ENCODE measurements around the gene WDR49.
"Not testable (repeated sequence)": the region's sequence is repeated elsewhere in the genome, so short reads cannot be mapped to it uniquely, and the experiment has no call there.

The WDR49 gene

GRCh38 chr3:167644611-167645010 is 9.1 kb downstream of the WDR49 start:
- Histone ChIP-seq H3K4me3 (ENCODE audit: low read depth in 1 of 2, low read length in 2 of 2) (no peak overlapping the region), H3K27me3 (ENCODE audit: control insufficient read depth in 1 of 2, insufficient read depth in 2 of 2, low read length in 2 of 2) (no peaks in the 10 kb centered on the region), H3K36me3 (ENCODE audit: control insufficient read depth in 1 of 2, insufficient read depth in 2 of 2, low read length in 2 of 2) (no peaks in the 10 kb centered on the region), H3K4me1 (ENCODE audit: control insufficient read depth in 1 of 2, insufficient read depth in 2 of 2, low read length in 2 of 2) (peaks cover 7 to 8% of the 10 kb centered on the region in 2 donors), H3K27ac (ENCODE audit: low read depth, low read length) (no peak overlapping the region), H3K9me3 (ENCODE audit: control insufficient read depth in 1 of 2, low read length in 2 of 2) (peaks cover 0 to 5% of the 10 kb centered on the region in 2 donors), H3K9ac (ENCODE audit: low read depth in 1 of 2, low read length in 2 of 2) (no peak overlapping the region)

- Histone ChIP-seq H3K27me3 (ENCODE audit: control insufficient read depth in 1 of 2, insufficient read depth in 2 of 2, low read length in 2 of 2) (no peaks in the 10 kb centered on the region), H3K4me3 (ENCODE audit: low read depth in 1 of 2, low read length in 2 of 2) (no peak overlapping the region), H3K36me3 (ENCODE audit: control insufficient read depth in 1 of 2, insufficient read depth in 2 of 2, low read length in 2 of 2) (no peaks in the 10 kb centered on the region), H3K27ac (ENCODE audit: low read depth, low read length) (no peak overlapping the region), H3K9me3 (ENCODE audit: control insufficient read depth in 1 of 2, low read length in 2 of 2) (no peaks in the 10 kb centered on the region), H3K9ac (ENCODE audit: low read depth in 1 of 2, low read length in 2 of 2) (no peak overlapping the region), H3K4me1 (ENCODE audit: control insufficient read depth in 1 of 2, insufficient read depth in 2 of 2, low read length in 2 of 2) (peaks cover 0 to 4% of the 10 kb centered on the region in 2 donors)
Measured at GRCh38 chr3:167631471-167631870, 22.3 kb downstream of the WDR49 start.

GRCh38 chr3:167626490-167626889 is 27.3 kb downstream of the WDR49 start:
- Histone ChIP-seq H3K36me3 (ENCODE audit: control insufficient read depth in 1 of 2, insufficient read depth in 2 of 2, low read length in 2 of 2) (no peaks in the 10 kb centered on the region), H3K9me3 (ENCODE audit: control insufficient read depth in 1 of 2, low read length in 2 of 2) (no peaks in the 10 kb centered on the region), H3K9ac (ENCODE audit: low read depth in 1 of 2, low read length in 2 of 2) (no peak overlapping the region), H3K27ac (ENCODE audit: low read depth, low read length) (no peak overlapping the region), H3K4me3 (ENCODE audit: low read depth in 1 of 2, low read length in 2 of 2) (no peak overlapping the region), H3K4me1 (ENCODE audit: control insufficient read depth in 1 of 2, insufficient read depth in 2 of 2, low read length in 2 of 2) (peaks cover 0 to 2% of the 10 kb centered on the region in 2 donors), H3K27me3 (ENCODE audit: control insufficient read depth in 1 of 2, insufficient read depth in 2 of 2, low read length in 2 of 2) (no peaks in the 10 kb centered on the region)

- no peaks in the 10 kb centered on the region for H3K4me1 ChIP-seq (ENCODE audit: control insufficient read depth in 1 of 2, insufficient read depth in 2 of 2, low read length in 2 of 2)
- H3K9me3 ChIP-seq (ENCODE audit: control insufficient read depth in 1 of 2, low read length in 2 of 2) = no peaks in the 10 kb centered on the region
- H3K27ac ChIP-seq (ENCODE audit: low read depth, low read length) = no peak overlapping the region
- no peak overlapping the region for H3K4me3 ChIP-seq (ENCODE audit: low read depth in 1 of 2, low read length in 2 of 2)
- H3K36me3 ChIP-seq (ENCODE audit: control insufficient read depth in 1 of 2, insufficient read depth in 2 of 2, low read length in 2 of 2) = no peaks in the 10 kb centered on the region
- no peak overlapping the region for H3K9ac ChIP-seq (ENCODE audit: low read depth in 1 of 2, low read length in 2 of 2)
- H3K27me3 ChIP-seq (ENCODE audit: control insufficient read depth in 1 of 2, insufficient read depth in 2 of 2, low read length in 2 of 2) = no peaks in the 10 kb centered on the region
Measured at GRCh38 chr3:167615030-167615429, 38.7 kb downstream of the WDR49 start.

GRCh38 chr3:167614196-167614595 is 39.5 kb downstream of the WDR49 start:
- not testable (repeated sequence) for H3K9me3 ChIP-seq (ENCODE audit: control insufficient read depth in 1 of 2, low read length in 2 of 2); H3K27ac ChIP-seq (ENCODE audit: low read depth, low read length); H3K4me1 ChIP-seq (ENCODE audit: control insufficient read depth in 1 of 2, insufficient read depth in 2 of 2, low read length in 2 of 2); H3K4me3 ChIP-seq (ENCODE audit: low read depth in 1 of 2, low read length in 2 of 2); H3K27me3 ChIP-seq (ENCODE audit: control insufficient read depth in 1 of 2, insufficient read depth in 2 of 2, low read length in 2 of 2); H3K9ac ChIP-seq (ENCODE audit: low read depth in 1 of 2, low read length in 2 of 2); H3K36me3 ChIP-seq (ENCODE audit: control insufficient read depth in 1 of 2, insufficient read depth in 2 of 2, low read length in 2 of 2)

- no peaks in the 10 kb centered on the region for H3K4me1 ChIP-seq (ENCODE audit: control insufficient read depth in 1 of 2, insufficient read depth in 2 of 2, low read length in 2 of 2)
- H3K27ac ChIP-seq (ENCODE audit: low read depth, low read length) = no peak overlapping the region
- no peaks in the 10 kb centered on the region for H3K9me3 ChIP-seq (ENCODE audit: control insufficient read depth in 1 of 2, low read length in 2 of 2)
- H3K27me3 ChIP-seq (ENCODE audit: control insufficient read depth in 1 of 2, insufficient read depth in 2 of 2, low read length in 2 of 2) = no peaks in the 10 kb centered on the region
- no peak overlapping the region for H3K4me3 ChIP-seq (ENCODE audit: low read depth in 1 of 2, low read length in 2 of 2)
- no peaks in the 10 kb centered on the region for H3K36me3 ChIP-seq (ENCODE audit: control insufficient read depth in 1 of 2, insufficient read depth in 2 of 2, low read length in 2 of 2)
- H3K9ac ChIP-seq (ENCODE audit: low read depth in 1 of 2, low read length in 2 of 2) = no peak overlapping the region
Measured at GRCh38 chr3:167611718-167612117, 42.0 kb downstream of the WDR49 start.

GRCh38 chr3:167609156-167609555 is 44.6 kb downstream of the WDR49 start:
- no peak overlapping the region for H3K4me3 ChIP-seq (ENCODE audit: low read depth in 1 of 2, low read length in 2 of 2)
- H3K36me3 ChIP-seq (ENCODE audit: control insufficient read depth in 1 of 2, insufficient read depth in 2 of 2, low read length in 2 of 2) = no peaks in the 10 kb centered on the region
- no peaks in the 10 kb centered on the region for H3K9me3 ChIP-seq (ENCODE audit: control insufficient read depth in 1 of 2, low read length in 2 of 2)
- no peak overlapping the region for H3K9ac ChIP-seq (ENCODE audit: low read depth in 1 of 2, low read length in 2 of 2)
- H3K4me1 ChIP-seq (ENCODE audit: control insufficient read depth in 1 of 2, insufficient read depth in 2 of 2, low read length in 2 of 2) = no peaks in the 10 kb centered on the region
- no peak overlapping the region for H3K27ac ChIP-seq (ENCODE audit: low read depth, low read length)
- no peaks in the 10 kb centered on the region for H3K27me3 ChIP-seq (ENCODE audit: control insufficient read depth in 1 of 2, insufficient read depth in 2 of 2, low read length in 2 of 2)

- Histone ChIP-seq H3K27me3 (ENCODE audit: control insufficient read depth in 1 of 2, insufficient read depth in 2 of 2, low read length in 2 of 2) (no peaks in the 10 kb centered on the region), H3K9me3 (ENCODE audit: control insufficient read depth in 1 of 2, low read length in 2 of 2) (no peaks in the 10 kb centered on the region), H3K36me3 (ENCODE audit: control insufficient read depth in 1 of 2, insufficient read depth in 2 of 2, low read length in 2 of 2) (no peaks in the 10 kb centered on the region), H3K27ac (ENCODE audit: low read depth, low read length) (no peak overlapping the region), H3K4me3 (ENCODE audit: low read depth in 1 of 2, low read length in 2 of 2) (no peak overlapping the region), H3K9ac (ENCODE audit: low read depth in 1 of 2, low read length in 2 of 2) (no peak overlapping the region), H3K4me1 (ENCODE audit: control insufficient read depth in 1 of 2, insufficient read depth in 2 of 2, low read length in 2 of 2) (no peaks in the 10 kb centered on the region)
Measured at GRCh38 chr3:167606836-167607235, 46.9 kb downstream of the WDR49 start.

- H3K4me3 ChIP-seq (ENCODE audit: low read depth in 1 of 2, low read length in 2 of 2) = no peak overlapping the region
- no peaks in the 10 kb centered on the region for H3K4me1 ChIP-seq (ENCODE audit: control insufficient read depth in 1 of 2, insufficient read depth in 2 of 2, low read length in 2 of 2)
- H3K9ac ChIP-seq (ENCODE audit: low read depth in 1 of 2, low read length in 2 of 2) = no peak overlapping the region
- H3K27me3 ChIP-seq (ENCODE audit: control insufficient read depth in 1 of 2, insufficient read depth in 2 of 2, low read length in 2 of 2) = no peaks in the 10 kb centered on the region
- H3K27ac ChIP-seq (ENCODE audit: low read depth, low read length) = no peak overlapping the region
- H3K9me3 ChIP-seq (ENCODE audit: control insufficient read depth in 1 of 2, low read length in 2 of 2) = no peaks in the 10 kb centered on the region
- no peaks in the 10 kb centered on the region for H3K36me3 ChIP-seq (ENCODE audit: control insufficient read depth in 1 of 2, insufficient read depth in 2 of 2, low read length in 2 of 2)
Measured at GRCh38 chr3:167605871-167606270, 47.9 kb downstream of the WDR49 start.

- no peaks in the 10 kb centered on the region for H3K27me3 ChIP-seq (ENCODE audit: control insufficient read depth in 1 of 2, insufficient read depth in 2 of 2, low read length in 2 of 2)
- H3K4me3 ChIP-seq (ENCODE audit: low read depth in 1 of 2, low read length in 2 of 2) = no peak overlapping the region
- H3K27ac ChIP-seq (ENCODE audit: low read depth, low read length) = no peak overlapping the region
- H3K9me3 ChIP-seq (ENCODE audit: control insufficient read depth in 1 of 2, low read length in 2 of 2) = peaks cover 0 to 3% of the 10 kb centered on the region in 2 donors
- H3K36me3 ChIP-seq (ENCODE audit: control insufficient read depth in 1 of 2, insufficient read depth in 2 of 2, low read length in 2 of 2) = no peaks in the 10 kb centered on the region
- H3K9ac ChIP-seq (ENCODE audit: low read depth in 1 of 2, low read length in 2 of 2) = no peak overlapping the region
- no peaks in the 10 kb centered on the region for H3K4me1 ChIP-seq (ENCODE audit: control insufficient read depth in 1 of 2, insufficient read depth in 2 of 2, low read length in 2 of 2)
Measured at GRCh38 chr3:167602041-167602440, 51.7 kb downstream of the WDR49 start.

- Histone ChIP-seq H3K9ac (ENCODE audit: low read depth in 1 of 2, low read length in 2 of 2) (no peak overlapping the region), H3K4me1 (ENCODE audit: control insufficient read depth in 1 of 2, insufficient read depth in 2 of 2, low read length in 2 of 2) (no peaks in the 10 kb centered on the region), H3K9me3 (ENCODE audit: control insufficient read depth in 1 of 2, low read length in 2 of 2) (no peaks in the 10 kb centered on the region), H3K27ac (ENCODE audit: low read depth, low read length) (no peak overlapping the region), H3K4me3 (ENCODE audit: low read depth in 1 of 2, low read length in 2 of 2) (no peak overlapping the region), H3K27me3 (ENCODE audit: control insufficient read depth in 1 of 2, insufficient read depth in 2 of 2, low read length in 2 of 2) (no peaks in the 10 kb centered on the region), H3K36me3 (ENCODE audit: control insufficient read depth in 1 of 2, insufficient read depth in 2 of 2, low read length in 2 of 2) (no peaks in the 10 kb centered on the region)
Measured at GRCh38 chr3:167587651-167588050, 66.1 kb downstream of the WDR49 start.
